Tibial artery (tissue), 4 donors: ENCODE measurements around the gene VSTM2A.

Source experiments
- DNase-seq, 2 donors: peaks; one replicate each; pipeline ENCODE4 v3.0.0-alpha.2; 2019
- H3K27ac ChIP-seq, 2 donors: fragments of 200-600 bp; sonication (generic) in 1 of 2; 1 replicate in 1 of 2; 2 replicates in 1 of 2; pipeline ENCODE4 v1.5.1; 2018 to 2019; ENCODE audit warnings: mild to moderate bottlenecking in 1 of 2
- H3K27me3 ChIP-seq, 2 donors: fragments of 200-600 bp; sonication (generic) in 1 of 2; one replicate each; pipeline versions ENCODE4 v1.5.1 to v1.6.0; 2016 to 2019
- H3K36me3 ChIP-seq, 3 donors: fragments of 200-600 bp; sonication (generic) in 2 of 3; one replicate each; pipeline ENCODE4 v1.5.1; 2016 to 2019; ENCODE audit warnings: mild to moderate bottlenecking in 2 of 3
- H3K4me1 ChIP-seq, 4 donors: fragments of 200-600 bp; sonication (generic) in 2 of 4; 1 replicate in 3 of 4; 2 replicates in 1 of 4; pipeline ENCODE4 v1.5.1; 2016 to 2019
- H3K4me3 ChIP-seq, 2 donors: fragments of 200-600 bp; sonication (generic) in 1 of 2; 1 replicate in 1 of 2; 2 replicates in 1 of 2; pipeline ENCODE4 v1.5.1; 2018 to 2019; ENCODE audit warnings: mild to moderate bottlenecking in 2 of 2
- H3K9me3 ChIP-seq, 3 donors: fragments of 200-600 bp; sonication (generic) in 1 of 3; one replicate each; pipeline ENCODE4 v1.5.1; 2016 to 2019
- CTCF ChIP-seq, 2 experiments: fragments of 200-600 bp in 1 of 2; fragments of 450-650 bp in 1 of 2; IDR thresholded peaks; one replicate each; pipeline ENCODE4 v1.5.1; 2017 to 2019; ENCODE audit warnings: antibody characterized with exemption in 2 of 2, mild to moderate bottlenecking in 1 of 2, moderate library complexity in 1 of 2
- intact Hi-C: fragments of 100-400 bp; cut with DNase I; formaldehyde crosslinking; loops from one replicate; pipeline ENCODE4 v1.15.0; 2023; ENCODE audit warnings: low total_unique reads

VSTM2A gene

DNA sequence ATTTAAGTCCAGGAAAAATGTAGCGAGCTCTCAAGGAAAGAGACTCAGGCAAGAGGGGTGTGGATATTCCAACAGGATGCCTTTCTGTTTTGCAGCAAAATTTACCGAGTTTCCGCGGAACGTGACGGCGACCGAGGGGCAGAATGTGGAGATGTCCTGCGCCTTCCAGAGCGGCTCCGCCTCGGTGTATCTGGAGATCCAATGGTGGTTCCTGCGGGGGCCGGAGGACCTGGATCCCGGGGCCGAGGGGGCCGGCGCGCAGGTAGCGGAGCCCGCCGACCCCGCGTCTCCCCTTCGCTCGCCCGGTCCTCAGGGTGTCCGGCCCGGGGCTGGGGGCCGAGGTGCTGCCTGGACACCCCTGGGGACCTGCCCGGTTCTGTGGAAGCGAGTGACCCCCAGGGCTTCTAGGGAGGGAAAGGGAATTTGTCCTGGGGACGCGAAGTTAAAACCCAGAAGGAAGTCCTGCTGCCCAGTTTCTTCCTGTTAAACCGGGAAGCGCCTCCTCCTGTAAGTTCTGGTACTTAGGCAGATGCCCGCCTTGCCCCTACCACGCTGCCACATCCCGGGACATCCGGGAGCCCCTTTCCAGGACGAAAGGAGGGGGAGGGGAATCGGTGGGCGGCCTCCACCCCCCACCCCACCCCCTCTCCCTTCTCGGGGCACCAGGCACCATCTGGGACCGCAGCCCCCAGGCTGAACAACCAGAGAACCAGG, 2.5 kb downstream of the VSTM2A start:
- Histone ChIP-seq H3K27ac (no peak overlapping the region), H3K27me3 (peaks cover 0 to 57% of the 10 kb centered on the region in 2 donors), H3K4me1 (peaks cover 0 to 25% (median 14%) of the 10 kb centered on the region in 4 donors), H3K36me3 (no peaks in the 10 kb centered on the region), H3K4me3 (no peak overlapping the region), H3K9me3 (no peaks in the 10 kb centered on the region)
- no peak for DNase-seq
- no peak for TF ChIP-seq CTCF (IDR thresholded peaks at IDR 0.05)
- intact Hi-C loops = loop anchor here (5.0 kb wide), 1 partner anchor 33 kb away; no protein-coding TSS in a partner anchor

GRCh38 chr7:54545241-54545563, 3.0 kb downstream of the VSTM2A start:
- H3K27me3 ChIP-seq = peaks cover 0 to 57% of the 10 kb centered on the region in 2 donors
- no peak for TF ChIP-seq CTCF (IDR thresholded peaks at IDR 0.05)
- no peak overlapping the region for H3K27ac ChIP-seq
- H3K9me3 ChIP-seq = no peaks in the 10 kb centered on the region
- intact Hi-C loops = no loop called here
- no peaks in the 10 kb centered on the region for H3K36me3 ChIP-seq
- no peak overlapping the region for H3K4me3 ChIP-seq
- peaks cover 0 to 25% (median 14%) of the 10 kb centered on the region in 4 donors for H3K4me1 ChIP-seq
- DNase-seq = no peak

GRCh38 chr7:54546081-54546985, 4.2 kb downstream of the VSTM2A start:
- H3K36me3 ChIP-seq = no peaks in the 10 kb centered on the region
- H3K4me3 ChIP-seq = no peak overlapping the region
- DNase-seq = no peak
- no peak overlapping the region for H3K27ac ChIP-seq
- peaks cover 0 to 52% of the 10 kb centered on the region in 2 donors for H3K27me3 ChIP-seq
- intact Hi-C loops = no loop called here
- H3K4me1 ChIP-seq = peaks cover 0 to 25% (median 14%) of the 10 kb centered on the region in 4 donors
- H3K9me3 ChIP-seq = no peaks in the 10 kb centered on the region
- TF ChIP-seq CTCF (IDR thresholded peaks at IDR 0.05) = no peak

DNA sequence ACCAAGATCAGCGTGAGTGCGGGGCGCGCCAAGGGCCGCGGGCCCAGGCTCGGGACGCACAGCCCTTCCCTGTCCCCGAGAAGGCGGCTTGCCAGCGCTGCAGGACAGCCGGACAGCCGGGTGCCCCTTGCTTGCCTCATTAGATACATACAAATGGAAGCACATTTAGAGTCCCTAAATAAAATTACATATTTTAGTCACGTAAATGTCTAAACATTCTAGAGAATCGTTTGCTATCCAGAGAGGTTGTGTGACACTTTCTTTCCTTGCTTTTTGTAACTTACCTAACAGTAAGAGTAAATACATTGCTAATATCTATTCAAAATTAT, 4.8 kb downstream of the VSTM2A start:
- Histone ChIP-seq H3K9me3 (no peaks in the 10 kb centered on the region), H3K27ac (no peak overlapping the region), H3K4me3 (no peak overlapping the region), H3K36me3 (no peaks in the 10 kb centered on the region), H3K27me3 (peaks cover 0 to 47% of the 10 kb centered on the region in 2 donors), H3K4me1 (peaks cover 0 to 21% (median 10%) of the 10 kb centered on the region in 4 donors)
- TF ChIP-seq CTCF (IDR thresholded peaks at IDR 0.05) = no peak
- no peak for DNase-seq
- intact Hi-C loops = no loop called here

DNA sequence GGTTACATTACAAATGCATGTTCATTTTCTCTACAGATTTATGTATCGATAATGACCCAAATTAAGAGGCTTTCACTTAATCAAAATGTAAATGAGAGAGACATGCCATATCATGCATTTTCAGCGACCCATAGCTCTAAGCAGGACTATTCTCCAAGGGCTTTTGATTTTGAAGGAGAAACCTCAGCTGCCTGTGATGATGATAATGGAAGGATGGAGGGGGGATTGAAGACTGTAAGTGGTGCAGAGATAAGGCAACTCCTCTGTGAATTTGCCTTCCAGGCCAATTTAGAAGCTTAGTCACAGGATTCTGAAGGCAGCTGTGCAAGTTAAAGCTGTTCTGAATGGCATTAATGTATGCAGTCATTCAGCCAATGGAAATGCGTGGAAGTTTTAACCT, 8.3 kb downstream of the VSTM2A start:
- TF ChIP-seq CTCF (IDR thresholded peaks at IDR 0.05) = no peak
- H3K4me1 ChIP-seq = peaks cover 0 to 8% (median 4%) of the 10 kb centered on the region in 4 donors
- no peak overlapping the region for H3K4me3 ChIP-seq
- intact Hi-C loops = no loop called here
- DNase-seq = no peak
- H3K27ac ChIP-seq = no peak overlapping the region
- no peaks in the 10 kb centered on the region for H3K9me3 ChIP-seq
- no peaks in the 10 kb centered on the region for H3K36me3 ChIP-seq
- H3K27me3 ChIP-seq = peaks cover 0 to 13% of the 10 kb centered on the region in 2 donors
